ENCODE data around the gene MS4A4E.
"Not testable (repeated sequence)": the region's sequence is repeated elsewhere in the genome, so short reads cannot be mapped to it uniquely, and the experiment has no call there.

Gene MS4A4E

DNA sequence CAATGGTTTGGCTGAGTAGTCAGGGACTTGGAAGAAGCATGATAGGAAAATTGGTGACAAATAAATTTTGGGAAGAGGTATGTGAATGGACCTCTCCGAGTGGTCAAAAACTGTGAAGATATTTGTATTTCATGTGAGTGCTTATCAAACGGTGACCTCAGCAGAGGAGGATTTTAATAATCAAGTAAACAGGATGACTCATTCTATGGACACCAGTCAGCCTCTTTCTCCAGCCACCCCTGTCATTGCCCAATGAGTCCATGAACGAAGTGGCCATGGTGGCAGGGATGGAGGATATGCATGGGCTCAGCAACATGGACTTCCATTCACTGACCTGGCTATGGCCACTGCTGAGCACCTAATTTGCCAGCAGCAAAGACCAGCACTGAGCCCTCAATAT lies 21.2 kb downstream of the MS4A4E start:
- no peak for DNase-seq (ENCODE audit: low read depth in 2 of 2)

DNA sequence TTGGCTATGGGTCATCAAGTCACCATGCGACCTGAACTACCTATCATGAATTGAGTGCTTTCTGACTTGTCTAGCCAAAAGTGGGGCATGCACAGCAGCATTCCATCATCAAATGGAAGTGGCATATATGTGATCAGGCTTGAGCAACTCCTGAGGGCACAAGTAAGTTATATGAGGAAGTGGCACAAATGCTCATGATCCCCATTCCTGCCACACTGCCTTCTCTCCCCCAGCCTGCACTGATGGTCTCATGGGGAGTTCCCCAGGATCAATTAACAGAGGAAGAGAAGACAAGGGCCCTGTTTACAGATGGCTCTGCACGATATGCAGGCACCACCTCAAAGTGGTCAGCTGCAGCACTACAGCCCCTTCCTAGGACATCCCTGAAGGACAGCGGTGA lies 21.8 kb downstream of the MS4A4E start:
- no peak for DNase-seq (ENCODE audit: low read depth in 2 of 2)

GRCh38 chr11:60214386-60214785 lies 28.6 kb downstream of the MS4A4E start:
- no peak for DNase-seq (ENCODE audit: low read depth in 2 of 2)

DNA sequence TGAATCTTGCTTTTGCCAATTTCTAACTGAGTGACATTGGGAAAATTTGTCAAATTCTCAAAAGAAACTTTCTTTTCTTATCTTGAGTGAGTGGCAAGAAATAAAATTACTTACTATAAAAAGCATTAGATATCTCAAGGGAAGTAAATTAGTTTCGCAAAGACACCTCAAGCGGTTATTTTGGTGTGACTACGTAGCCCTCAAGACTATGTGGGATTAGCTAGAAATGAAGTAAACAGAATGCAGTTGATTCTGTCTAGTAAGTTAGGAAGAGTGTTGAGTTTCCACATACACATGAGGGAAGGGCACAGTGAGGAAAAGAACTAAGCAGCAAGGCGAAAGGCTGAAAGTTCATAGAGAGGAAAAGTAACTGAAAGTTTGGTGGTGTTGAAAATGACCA lies 31.7 kb downstream of the MS4A4E start:
- DNase-seq (ENCODE audit: low read depth in 2 of 2): no peak

DNA sequence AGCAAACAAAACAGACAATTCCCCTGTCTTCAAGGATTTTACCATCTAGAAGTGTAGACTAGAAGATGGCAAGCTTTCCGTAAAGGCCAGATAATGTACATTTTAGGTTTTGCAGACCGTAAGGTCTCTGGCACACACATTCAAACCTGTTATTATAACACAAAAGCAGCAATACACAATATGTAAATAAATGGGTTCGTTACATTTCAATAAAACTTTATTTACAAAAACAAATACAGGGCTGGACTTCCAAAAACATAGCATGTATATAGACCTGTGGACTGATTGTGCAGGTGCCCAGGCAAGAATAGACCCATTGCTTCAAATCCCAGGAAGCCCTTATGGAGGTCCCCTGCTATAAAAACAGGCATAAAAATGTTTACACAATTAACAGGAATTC lies 33.0 kb downstream of the MS4A4E start:
- no peak for DNase-seq (ENCODE audit: low read depth in 2 of 2)

GRCh38 chr11:60208951-60209350 lies 34.0 kb downstream of the MS4A4E start:
- no peak for DNase-seq (ENCODE audit: low read depth in 2 of 2)

DNA sequence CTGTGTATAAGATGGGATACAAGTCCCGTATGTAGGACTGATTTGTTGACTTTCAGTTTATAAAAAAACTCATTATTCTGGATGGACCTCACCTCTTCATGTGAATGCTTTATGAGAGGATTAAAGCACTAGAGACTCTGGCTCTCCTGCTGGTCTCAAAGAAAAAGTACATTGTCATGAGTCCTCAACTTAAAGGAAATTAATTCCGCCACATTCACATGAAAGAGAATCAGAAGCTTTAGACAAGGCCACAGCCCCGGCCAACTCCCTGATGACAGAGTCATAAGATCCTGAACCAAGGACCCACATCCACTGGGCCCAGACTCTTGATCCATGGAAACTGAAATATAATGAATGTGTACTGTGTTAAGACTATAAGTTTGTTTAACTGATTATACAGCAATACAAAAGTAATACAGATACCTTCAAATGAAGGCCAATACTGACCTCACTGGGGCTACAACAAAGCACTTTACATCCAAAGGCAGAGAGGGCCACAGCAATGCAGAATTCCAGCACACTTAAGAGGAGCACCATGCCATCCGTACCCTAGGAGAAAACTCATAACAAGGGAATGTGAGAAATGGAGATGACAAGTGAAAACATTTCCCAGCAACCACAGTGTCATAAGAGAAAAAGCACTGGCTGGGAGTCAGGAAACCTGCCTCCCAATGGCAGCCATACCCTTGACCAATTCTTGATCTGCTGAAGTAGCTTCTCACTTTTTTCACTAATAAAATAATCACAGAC lies 34.6 kb downstream of the MS4A4E start:
- DNase-seq (ENCODE audit: low read depth in 2 of 2): no peak

DNA sequence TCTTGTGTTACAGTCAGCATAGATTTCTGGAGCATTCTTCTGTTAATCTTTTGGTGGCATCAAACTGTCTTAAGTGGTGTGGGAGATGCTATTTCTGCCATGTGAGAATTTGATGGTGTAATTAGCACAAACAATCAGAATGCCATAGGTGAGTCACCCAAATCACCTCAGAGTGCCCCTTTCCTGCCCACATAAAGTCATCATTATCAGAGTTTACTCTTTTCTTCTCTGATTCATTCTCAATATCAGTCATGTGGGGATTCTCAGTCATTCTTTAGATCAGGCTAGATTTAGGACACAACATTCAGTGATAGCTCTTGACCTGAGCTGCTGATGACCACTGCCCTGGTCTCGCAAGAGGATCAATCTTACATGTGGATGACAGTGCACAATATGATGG lies 36.3 kb downstream of the MS4A4E start:
- no peak for DNase-seq (ENCODE audit: low read depth in 2 of 2)

DNA sequence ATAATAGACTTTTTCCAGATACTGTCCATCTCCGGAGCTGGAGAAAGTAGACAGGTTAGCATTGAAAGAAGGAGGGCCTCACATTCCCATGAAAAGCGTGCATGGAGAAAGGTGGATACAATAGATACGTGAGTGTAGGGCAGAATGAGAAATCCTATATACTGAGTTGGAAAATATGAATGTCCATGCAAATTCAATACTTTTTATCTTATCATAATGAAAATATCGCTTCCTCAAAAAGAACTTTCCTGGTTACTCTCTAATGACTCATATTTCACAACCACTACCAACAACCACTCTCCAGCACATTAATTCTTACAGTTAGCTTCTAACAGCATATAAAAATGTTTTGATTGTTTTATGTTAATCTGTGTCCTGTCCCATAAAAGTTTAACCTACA lies 38.0 kb downstream of the MS4A4E start:
- DNase-seq (ENCODE audit: low read depth in 2 of 2): no peak

- DNase-seq (ENCODE audit: low read depth in 2 of 2): not testable (repeated sequence)
Observed at GRCh38 chr11:60201334-60201733, 41.6 kb downstream of the MS4A4E start.

- DNase-seq (ENCODE audit: low read depth in 2 of 2): no peak
Observed at GRCh38 chr11:60197442-60197841, 45.5 kb downstream of the MS4A4E start.

DNA sequence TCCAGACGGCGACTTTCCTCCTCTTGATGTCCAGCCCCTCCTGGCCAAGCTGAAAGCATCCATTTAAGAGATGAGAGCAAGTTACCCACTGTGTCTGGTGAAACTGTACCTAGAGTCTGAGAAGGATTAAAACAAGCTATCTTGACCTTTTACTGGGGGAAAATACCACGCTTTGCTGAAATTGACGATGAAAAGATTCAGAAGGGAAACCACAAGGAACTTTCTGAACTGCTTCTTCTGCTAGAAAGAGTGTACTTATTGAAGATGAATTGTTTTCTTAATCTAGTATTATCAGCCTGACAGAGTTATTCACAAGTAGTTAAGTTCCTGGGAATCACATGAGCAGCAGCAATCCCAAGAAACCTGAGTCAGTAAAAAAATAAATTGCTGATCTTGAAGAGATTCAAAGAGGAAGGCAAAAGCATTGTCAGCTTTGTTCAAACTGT lies 47.0 kb downstream of the MS4A4E start:
- DNase-seq (ENCODE audit: low read depth in 2 of 2): no peak

DNA sequence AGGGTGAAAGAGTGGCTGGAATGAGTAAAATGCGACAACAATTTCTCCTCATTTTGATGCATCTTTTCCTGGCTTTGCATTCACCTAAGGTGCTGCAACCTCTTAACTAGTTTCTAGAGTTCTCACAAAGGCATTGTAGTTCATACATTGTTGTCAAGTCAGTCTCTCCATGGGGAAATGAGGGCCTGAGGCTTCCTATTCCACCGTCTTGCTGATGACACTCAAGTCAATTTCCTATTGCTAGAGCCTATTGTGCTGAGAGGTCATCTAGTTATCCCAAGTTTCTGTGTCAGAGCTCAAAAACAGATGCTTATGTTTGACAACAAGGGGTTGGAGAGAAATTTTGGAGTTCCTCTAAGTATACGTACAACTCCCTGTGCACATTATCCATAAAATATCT lies 48.4 kb downstream of the MS4A4E start:
- no peak for DNase-seq (ENCODE audit: low read depth in 2 of 2)

GRCh38 chr11:60193687-60194433 lies 49.1 kb downstream of the MS4A4E start:
- DNase-seq (ENCODE audit: low read depth in 2 of 2): peak; percentile 8 to 48

DNA sequence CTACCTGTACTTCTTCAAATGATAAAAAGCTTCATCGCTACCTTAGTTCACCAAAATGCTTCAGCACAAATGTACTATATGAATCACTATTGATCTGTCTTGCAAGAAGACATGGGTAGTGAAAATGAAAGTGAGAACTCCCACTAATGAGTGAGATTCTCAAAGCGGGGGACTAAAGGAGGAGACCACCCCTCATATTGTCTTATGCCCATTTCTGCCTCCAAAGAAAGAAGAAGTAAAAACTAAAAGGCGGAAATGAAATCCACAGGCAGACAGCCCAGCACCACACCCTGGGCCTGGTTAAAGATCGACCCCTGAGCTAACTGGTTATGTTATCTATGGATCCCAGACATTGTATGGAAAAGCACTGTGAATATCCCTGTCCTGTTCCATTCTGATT lies 50.4 kb downstream of the MS4A4E start:
- not testable (repeated sequence) for DNase-seq (ENCODE audit: low read depth in 2 of 2)

- DNase-seq (ENCODE audit: low read depth in 2 of 2): not testable (repeated sequence)
Observed at GRCh38 chr11:60188481-60188880, 54.5 kb downstream of the MS4A4E start.

DNA sequence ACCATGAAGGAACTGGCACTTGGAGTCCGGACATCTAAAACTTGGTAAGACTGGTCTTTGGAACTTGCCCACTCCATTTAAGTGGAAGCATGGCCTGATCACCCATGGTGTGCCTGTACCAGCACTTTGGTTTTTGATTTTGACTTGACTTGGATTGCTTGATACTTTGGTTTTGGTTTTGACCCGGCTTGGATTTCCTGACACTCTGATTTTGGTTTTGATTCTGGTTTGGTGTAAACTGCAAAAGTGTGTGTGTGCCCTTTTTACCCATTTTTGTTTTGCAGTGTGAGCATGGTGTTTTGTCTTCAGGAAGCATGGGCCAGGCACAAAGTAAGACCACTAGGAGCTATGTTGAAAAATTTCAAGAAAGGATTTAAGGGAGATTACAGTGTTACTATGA lies 56.8 kb downstream of the MS4A4E start:
- DNase-seq (ENCODE audit: low read depth in 2 of 2): not testable (repeated sequence)

- DNase-seq (ENCODE audit: low read depth in 2 of 2): not testable (repeated sequence)
Observed at GRCh38 chr11:60185512-60185827, 57.5 kb downstream of the MS4A4E start.

- DNase-seq (ENCODE audit: low read depth in 2 of 2): no peak
Observed at GRCh38 chr11:60184824-60185511, 58.0 kb downstream of the MS4A4E start.

GRCh38 chr11:60183591-60184205 lies 59.2 kb downstream of the MS4A4E start:
- DNase-seq (ENCODE audit: low read depth in 2 of 2): no peak

- DNase-seq (ENCODE audit: low read depth in 2 of 2): no peak
Observed at GRCh38 chr11:60182541-60183330, 60.2 kb downstream of the MS4A4E start, which contains the start of gene MS4A6A. Gene MS4A6A (minus strand): TSS chr11:60183083. CDS start chr11:60181727, 1,356 bp downstream.

All from stimulated activated CD4-positive, alpha-beta T cell treated with anti-CD3 and anti-CD28 coated beads, Interleukin-1b, Interleukin-23, amount 100 ng/mL, for 4 hours (primary cell).